A549 (cell line): ENCODE results near the gene BCR.

Experiments used
- CEBPB ChIP-seq, 2 experiments: fragments of >200 bp in 1 of 2; sonication (Bioruptor Twin) in 1 of 2; formaldehyde crosslinking in 1 of 2; IDR thresholded peaks; 2 replicates each; pipeline ENCODE4 v1.6.1; 2012 to 2016
- CHD2 ChIP-seq: fragments of 150-350 bp; IDR thresholded peaks from 2 replicates; pipeline ENCODE4 v1.6.1; 2014; ENCODE audit warnings: low read length; ENCODE audit not compliant: partially characterized antibody
- CHD4 ChIP-seq: fragments of 200-600 bp; sonication (generic); IDR thresholded peaks from 2 replicates; pipeline ENCODE4 v1.6.1; 2016; ENCODE audit warnings: antibody characterized with exemption, mild to moderate bottlenecking, borderline replicate concordance
- CTCF ChIP-seq: fragments of >200 bp; sonication (Bioruptor Twin); formaldehyde crosslinking; IDR thresholded peaks from 3 replicates; pipeline ENCODE4 v1.5.1; 2016
- ESRRA ChIP-seq: fragments of 150-350 bp; IDR thresholded peaks from 2 replicates; pipeline ENCODE4 v1.6.1; 2014; ENCODE audit warnings: mild to moderate bottlenecking, low read length, borderline replicate concordance
- MYC ChIP-seq: IDR thresholded peaks from 2 replicates; pipeline ENCODE4 v1.6.1; 2012; ENCODE audit warnings: mild to moderate bottlenecking, inconsistent platforms, low read length, improper control_type of control experiment, borderline replicate concordance
- PBX3 ChIP-seq: IDR thresholded peaks from 2 replicates; pipeline ENCODE4 v1.6.1; 2012
- POLR2A ChIP-seq: IDR thresholded peaks from 2 replicates; pipeline ENCODE4 v1.6.1; 2012; ENCODE audit warnings: mild to moderate bottlenecking, low read length
- POLR2AphosphoS2 ChIP-seq: conservative IDR thresholded peaks from 2 replicates; pipeline ENCODE4 v1.6.1; 2012; ENCODE audit warnings: low read length, improper control_type of control experiment, inconsistent platforms
- RNF2 ChIP-seq: fragments of 200-600 bp; sonication (generic); IDR thresholded peaks from 2 replicates; pipeline ENCODE4 v1.6.1; 2016; ENCODE audit warnings: low read depth, mild to moderate bottlenecking, antibody characterized with exemption, moderate library complexity, borderline replicate concordance
- SMC3 ChIP-seq: fragments of >200 bp; sonication (Bioruptor Twin); formaldehyde crosslinking; IDR thresholded peaks from 3 replicates; pipeline ENCODE4 v1.6.1; 2018; ENCODE audit warnings: inconsistent platforms
- USF2 ChIP-seq: fragments of 450-650 bp; IDR thresholded peaks from 2 replicates; pipeline ENCODE4 v1.6.1; 2014; ENCODE audit warnings: antibody characterized with exemption
- ZSCAN20 ChIP-seq: fragments of 250-450 bp; sonication (Bioruptor Pico); IDR thresholded peaks from 2 replicates; pipeline ENCODE4 v1.8.0; 2022; ENCODE audit warnings: mild to moderate bottlenecking, moderate library complexity

- no peak for TF ChIP-seq CTCF
- no peak for TF ChIP-seq PBX3
- no peak for TF ChIP-seq POLR2A
- TF ChIP-seq RNF2: no peak
- no peak for TF ChIP-seq MYC
- no peak for TF ChIP-seq CHD4
- no peak for TF ChIP-seq SMC3
- TF ChIP-seq CEBPB (IDR thresholded peaks at IDR 0.05): no peak
- TF ChIP-seq ZSCAN20 (CRISPR knock-in tag): no peak
- no peak for TF ChIP-seq USF2
- TF ChIP-seq CHD2: no peak
- TF ChIP-seq ESRRA: no peak
- no peak for TF ChIP-seq POLR2AphosphoS2
Observed at GRCh38 chr22:23146478-23147205, 33.7 kb upstream of the BCR start.
